HG03575 (cell line): Measurements from ENCODE around the gene ERC2.

Source experiments
- ATAC-seq: cut with Tn5 transposase; IDR thresholded peaks from one replicate; pipeline ENCODE4 v1.9.1; 2021; ENCODE audit not compliant: unreplicated experiment, insufficient number of reproducible peaks, low FRiP score; ENCODE audit errors: extremely low read depth

Gene ERC2

DNA sequence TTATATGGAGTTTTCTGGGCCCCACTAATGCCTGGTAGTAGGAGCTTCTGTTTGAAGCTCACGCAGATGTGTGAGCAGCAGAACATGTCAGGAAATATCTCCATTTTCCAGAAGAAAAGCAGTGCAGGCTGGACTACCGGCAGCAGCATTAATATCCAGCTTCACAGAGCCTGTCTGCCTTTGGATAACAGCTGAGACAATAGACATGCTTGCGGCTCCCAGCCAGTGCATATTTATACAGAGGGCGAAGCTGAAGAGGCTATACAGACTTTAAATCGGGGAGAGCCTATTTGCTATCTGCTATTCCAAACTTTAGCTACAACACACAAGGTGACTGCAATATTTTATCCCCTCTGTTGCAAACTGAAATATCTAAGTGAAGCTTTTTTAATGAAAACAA is 731.1 kb downstream of the ERC2 start:
- ATAC-seq: no peak

DNA sequence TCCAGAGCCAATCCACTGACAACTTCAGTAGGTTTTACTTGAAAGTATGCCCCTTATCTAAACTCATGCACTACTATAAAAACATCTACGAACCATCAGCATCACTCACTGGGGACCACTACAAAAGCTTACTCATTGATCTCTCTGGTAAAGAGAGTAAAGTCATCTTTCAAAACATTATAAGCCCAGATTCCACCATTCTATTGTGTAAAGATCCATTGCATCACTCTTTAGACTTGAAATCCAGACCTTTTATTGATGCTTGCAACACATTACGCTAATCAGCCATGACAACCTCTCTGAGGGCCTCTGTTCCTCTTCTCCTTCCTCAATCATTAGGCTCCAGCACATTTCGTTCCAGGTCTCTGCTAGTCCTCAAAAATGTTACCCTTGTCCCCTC is 732.3 kb downstream of the ERC2 start:
- no peak for ATAC-seq

DNA sequence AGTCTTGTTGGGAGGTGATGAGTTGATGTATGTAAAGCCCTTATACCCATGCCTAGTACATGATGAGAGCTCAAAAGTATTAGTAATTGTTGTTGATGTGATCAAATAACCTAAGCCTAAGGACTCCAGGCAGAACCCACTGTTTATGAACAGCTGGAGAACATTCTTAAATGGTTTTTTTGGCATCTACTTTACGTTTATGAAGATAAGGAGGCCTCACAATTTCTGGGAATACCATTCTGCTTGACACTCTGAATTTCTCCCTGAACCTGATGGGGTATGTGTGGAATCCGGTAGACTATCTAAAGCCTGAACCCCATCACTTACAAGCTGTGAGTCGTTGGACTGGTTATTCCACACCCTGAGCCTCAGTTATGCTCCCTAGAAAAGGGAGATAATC is 736.5 kb downstream of the ERC2 start:
- no peak for ATAC-seq

DNA sequence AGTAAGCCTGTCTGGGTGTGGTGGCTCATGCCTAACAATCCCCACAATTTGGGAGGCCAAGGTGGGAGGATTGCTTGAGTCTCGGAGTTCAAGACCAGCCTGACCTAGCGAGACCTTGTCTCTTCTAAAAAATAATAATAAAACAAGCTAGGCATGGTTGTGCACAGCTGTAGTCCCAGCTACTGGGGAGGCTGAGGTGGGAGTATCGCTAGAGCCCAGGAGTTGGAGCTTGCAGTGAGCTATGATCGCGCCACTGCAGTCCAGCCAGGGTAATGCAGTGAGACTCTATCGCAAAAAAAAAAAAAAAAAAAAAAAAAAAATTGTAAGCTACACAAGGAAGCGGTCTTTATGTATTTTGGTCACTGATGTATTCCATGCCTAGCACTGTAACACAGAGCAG is 738.7 kb downstream of the ERC2 start:
- ATAC-seq: no peak

DNA sequence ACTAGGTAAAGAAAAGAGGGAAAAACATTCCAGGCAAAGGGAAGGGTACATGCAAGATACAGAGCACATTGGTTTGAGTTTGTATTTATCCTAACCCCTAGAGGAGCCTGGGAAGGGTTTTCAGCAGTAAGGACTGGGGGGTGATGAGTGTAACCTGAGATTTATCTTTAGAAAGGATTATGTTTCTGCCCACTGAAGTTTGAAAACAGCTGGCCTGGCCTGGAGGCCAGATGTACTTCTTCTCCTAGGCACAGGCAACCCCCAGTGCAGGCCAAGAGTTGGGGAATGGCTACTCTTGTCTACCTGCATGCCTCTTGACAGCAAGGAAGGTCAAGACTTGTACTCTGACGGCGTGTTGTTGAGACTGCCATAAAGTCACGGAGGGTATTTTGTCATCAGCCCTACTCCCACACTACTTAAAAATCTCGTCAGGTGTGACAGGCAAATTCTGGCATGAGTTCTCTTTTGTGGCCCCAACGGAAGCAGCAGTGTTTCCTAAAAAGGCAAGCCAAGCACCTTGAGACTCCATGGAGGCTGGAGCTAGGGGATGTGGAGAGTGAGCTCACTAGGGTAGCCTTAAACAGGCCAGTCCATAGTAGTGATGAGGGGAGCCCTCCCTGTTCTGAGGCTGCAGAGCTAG is 739.7 kb downstream of the ERC2 start:
- ATAC-seq: no peak

DNA sequence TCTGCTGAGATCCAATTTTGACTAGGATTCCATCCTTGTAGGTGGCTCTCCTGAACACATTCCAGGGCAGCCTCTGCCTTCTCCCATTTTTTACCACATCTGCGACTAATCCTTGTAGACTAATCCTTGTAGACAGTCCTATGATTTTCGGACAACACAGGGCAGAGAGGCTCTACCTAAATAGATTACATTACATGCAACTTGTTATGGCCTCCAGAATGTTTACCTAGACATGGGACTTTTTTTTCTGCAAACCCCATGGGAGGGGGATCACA is 741.8 kb downstream of the ERC2 start:
- no peak for ATAC-seq

DNA sequence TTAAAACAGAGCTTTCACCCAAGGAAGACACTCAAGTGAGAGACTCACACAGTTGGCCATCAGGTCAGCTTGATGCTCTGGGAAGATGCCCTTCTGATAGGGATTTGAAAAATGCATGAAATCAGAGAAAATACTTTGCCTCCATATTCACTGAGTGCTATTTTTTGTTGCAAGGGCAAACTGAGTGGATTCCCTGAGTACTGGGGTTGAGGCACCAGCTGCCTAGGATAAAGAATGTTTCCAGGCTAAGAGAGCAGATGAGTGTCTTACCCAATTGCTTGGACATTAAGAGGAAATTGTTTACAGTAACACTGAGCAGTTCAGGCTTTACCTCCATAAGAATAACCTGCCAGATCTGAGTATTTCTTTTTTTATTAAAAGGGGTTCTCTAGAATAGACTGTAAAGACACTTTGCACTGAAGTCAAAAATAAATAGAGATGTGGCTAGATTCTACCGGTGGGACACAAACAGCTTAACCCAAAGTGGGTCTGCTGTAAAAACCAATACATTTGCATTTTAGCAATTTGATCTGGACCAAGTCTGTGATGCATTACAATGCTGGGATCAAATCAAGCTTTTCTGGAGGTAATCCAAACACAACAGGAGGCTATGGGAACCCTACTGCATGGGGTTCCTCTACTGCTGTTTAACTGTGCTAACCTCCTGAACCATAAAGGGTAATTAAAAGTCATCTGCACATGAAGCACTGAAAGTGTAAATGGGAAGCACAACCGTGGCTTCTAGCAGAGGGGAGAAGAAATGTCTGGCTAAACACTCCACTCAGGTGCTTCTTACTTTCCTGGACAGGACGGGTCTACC is 742.4 kb downstream of the ERC2 start:
- ATAC-seq: no peak

DNA sequence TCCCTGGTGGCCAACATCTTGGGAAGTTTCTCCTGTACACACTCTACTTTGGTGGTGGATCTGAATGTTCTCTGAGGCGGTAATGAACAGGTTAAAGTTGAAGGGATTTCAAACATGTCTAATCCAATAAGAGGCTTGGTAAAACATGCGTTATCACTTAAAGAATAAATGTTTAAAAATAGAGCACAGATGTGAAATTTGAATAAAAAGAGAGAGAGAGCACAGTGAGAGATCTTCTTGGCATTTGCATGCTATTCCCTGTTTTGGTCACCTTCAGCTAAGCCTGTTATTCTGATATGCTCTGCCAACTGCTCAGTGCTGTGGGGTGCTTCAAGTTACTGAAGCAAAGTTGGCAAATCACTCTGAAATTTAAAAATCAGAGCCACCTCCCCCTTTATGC is 743.4 kb downstream of the ERC2 start:
- ATAC-seq: no peak

DNA sequence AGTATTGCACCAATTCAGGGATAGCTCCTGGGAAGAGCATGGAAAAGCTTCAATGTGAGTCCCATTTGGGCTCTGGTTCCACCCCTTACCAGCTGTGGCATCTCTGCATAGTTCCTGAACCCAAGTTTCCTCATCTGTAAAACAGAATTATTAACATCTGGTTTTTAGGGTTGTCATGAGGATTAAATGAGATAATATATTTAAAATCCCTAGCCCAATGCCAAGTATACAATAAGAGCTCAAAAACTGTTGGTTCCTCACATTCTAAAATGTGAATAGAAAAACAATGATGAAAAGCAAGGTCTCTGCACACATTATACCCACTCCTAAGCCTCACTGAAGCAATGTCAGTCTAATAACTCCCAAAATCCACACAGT is 743.9 kb downstream of the ERC2 start:
- no peak for ATAC-seq

DNA sequence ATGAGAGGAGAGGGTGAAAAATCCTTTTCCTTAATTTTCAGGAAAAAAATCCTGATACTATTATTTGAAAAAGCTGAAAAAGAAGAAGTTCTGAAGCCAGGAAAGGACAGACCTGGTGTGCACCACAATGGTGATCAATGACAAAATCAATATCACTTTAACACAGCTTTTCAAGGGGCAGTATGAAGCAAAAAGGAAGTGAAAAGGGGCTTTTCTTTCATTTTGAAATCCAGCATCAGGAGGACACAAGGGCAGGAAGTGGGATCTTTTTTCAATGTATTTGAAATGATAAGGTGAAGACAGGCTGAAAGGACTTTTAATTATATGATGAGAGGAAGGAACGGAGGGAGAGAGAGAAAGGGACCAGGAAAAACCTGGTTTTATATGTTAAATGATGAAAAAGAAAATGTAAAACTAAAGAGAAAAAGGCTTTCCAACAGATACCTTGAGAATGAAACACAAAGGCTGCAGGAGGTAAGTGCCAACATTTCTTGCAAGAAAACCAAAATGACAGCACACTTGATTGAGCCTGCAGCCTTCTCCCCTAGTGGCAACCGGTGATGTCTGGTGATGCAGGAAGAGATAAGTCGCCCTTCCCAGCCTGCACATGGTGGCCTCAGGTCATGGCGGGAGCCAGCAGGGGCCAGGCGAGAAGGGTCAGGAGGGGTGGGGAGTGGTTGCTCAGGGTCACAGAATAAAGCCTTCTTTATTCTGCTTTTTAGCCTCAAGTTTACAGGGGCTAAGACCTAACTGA is 744.4 kb downstream of the ERC2 start:
- no peak for ATAC-seq

DNA sequence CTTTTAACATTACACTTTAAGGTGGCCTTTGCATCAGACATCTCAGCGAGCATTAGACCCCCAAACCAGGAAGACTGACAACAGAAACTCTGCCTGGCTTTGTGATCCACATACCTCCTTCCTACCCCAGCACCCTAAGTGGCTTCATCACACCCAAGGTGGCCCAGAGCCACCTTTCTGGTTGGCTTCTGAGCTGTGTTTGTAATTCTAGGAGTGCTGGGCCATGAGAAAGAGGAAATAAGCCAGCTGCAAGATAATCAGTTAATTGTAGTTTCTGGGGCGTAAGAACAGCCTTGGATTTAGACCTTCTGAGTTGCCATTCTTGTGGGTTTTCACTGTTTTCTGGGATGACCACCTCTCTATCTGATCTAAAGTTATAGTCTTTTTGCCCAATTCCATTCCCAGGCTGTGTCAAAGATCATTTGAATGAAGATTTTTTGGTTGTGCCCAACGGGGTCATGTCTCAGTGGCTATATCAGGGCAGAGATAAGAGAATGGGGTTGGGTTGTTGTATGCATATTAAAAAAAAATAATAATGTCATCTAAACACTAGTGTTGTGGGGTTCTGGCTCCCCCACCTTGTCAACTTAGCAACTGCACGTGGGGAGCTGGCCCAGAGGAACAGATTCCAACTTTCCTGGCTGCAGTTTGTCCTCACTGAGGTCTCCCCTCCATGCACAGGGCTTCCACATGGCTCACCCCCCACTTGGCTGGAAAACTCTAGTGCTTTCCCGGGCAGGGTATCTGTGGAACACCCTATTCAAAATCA is 746.4 kb downstream of the ERC2 start:
- no peak for ATAC-seq

DNA sequence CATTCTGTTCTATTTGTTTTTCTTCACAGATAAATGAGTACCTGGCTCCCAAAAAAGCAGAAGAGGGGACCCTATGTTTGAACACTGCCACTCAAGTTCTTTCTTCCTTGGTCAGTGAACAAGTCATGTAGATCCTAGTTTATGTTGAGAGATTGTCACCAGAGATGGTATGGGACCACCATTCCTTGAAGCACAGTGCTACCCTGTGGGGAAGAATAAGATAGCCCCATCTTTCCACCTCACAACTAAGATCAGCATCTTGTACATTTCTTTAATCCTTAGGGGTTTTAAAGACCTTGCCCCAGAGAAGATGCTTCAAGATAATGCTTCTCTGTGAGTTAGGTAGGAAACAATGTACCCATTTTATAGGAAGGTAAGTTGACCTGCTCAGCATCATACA is 747.7 kb downstream of the ERC2 start:
- ATAC-seq: no peak

DNA sequence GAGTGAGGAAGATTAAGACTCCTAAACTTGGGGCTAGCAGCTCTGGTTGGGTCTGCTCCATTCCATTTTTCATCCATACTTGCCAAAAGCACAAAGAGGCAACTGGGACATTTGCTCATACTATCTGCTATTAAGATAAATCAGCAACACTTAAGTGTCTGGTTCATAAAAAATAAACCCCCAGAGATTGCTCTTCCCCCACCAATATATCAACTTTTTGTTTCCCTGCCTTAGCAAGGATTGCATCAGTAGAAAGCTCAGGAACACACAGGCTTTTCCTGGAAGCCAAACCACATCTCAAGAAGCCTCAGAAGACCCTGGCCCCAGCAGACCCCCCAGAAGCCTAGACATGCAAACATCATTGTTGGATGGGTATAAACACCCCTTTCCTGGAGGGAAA is 748.8 kb downstream of the ERC2 start:
- no peak for ATAC-seq

DNA sequence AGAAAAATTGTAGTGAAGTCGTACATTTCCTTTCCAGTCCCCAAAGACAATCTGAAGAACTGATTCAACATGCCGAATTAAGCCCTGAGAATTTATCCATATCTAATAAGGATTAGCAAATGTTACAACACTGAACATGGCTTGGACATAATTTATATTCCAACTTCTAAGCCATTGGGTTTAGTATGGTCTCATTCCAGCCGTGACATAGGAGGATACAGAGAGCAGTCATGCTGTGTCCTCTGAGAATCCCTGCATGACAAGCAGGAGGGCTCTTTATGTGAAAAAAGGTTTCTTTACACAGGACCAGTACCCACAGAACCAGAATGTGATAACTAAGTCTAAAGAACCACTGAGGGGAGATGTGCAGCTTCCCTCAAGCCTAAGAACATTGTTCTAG is 749.3 kb downstream of the ERC2 start:
- ATAC-seq: no peak

DNA sequence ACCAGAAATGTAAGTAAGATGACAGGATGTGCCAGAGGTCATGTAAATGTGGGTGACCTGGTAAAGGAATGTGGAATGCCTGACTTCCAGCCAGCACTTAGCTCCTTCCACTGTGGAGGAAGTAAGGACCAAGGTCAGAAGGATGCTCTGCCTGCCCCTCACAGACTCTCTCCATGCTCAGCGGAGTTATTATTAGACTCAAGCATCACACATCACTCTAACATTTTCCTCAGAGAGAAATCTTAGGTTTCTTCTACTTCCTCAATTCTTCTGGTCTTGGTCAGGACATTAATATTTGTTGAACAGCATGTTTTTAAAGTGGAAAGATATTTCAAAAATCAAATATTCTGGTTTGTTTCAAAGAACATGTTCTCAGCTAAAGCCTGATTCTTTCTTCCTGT is 749.7 kb downstream of the ERC2 start:
- no peak for ATAC-seq

DNA sequence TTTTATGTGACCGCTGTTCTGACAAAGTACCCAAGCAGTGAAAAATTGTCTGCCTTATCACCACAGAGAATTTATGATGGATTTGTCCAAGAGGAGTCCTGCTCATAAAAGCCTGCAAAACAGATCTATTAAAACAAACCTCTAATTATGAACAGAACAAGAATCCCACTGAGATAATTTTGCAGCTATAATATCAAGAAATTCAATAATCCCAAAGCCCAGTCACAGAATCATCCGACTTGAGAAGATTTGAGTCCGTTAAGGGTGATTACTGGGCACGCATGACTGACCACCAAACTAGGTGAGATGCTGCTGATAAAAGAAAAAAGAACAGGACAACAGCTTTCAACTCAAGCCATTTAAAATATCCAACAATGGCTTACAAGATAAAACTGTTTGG is 750.2 kb downstream of the ERC2 start:
- no peak for ATAC-seq

DNA sequence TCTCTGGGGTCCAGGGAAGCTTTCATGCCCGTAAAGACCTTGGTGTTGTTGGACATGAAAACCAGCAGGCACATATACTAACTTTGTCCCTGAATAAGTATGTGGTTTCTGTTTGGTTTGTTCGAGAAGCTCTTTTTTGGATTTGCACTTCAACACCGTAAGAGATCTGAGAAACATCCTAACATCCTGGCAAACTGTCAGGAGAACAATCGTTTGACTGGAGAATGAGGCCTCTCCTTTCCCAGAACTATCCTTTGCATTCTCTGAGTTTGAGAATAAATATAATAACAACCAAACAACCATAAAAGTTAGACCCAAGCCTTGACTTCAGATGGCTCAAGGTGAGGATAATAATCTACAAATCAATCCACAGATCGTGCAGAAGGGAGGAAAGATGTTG is 750.8 kb downstream of the ERC2 start:
- ATAC-seq: no peak

DNA sequence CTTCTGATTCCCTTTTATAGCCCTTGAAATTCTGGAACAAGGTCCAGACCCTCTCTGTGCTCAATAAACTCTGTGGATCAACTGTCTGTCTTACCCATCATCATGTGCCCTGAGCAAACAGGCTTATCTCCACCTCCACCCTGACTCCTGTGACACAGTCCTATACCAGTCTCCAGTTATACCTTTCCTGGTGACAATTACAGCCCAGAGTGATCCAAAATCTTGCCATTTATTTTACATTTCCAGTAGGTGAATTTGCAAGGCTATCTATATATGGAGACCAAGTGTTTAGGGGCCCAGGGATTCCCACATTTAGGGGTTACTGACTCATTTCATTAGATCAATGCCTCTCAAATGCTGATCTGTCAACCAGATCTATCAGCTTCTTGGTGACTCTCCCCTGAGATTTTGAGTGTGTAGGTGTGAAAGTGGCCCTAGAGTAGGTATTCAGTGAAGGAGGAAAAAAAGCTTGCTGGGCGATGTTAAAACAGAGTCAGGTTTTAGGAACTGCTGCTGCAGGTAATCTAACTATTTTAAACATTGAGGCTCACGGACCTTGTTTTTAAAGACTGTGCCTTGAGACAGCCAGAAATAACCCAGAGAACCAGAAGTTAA is 751.5 kb downstream of the ERC2 start:
- ATAC-seq: no peak

DNA sequence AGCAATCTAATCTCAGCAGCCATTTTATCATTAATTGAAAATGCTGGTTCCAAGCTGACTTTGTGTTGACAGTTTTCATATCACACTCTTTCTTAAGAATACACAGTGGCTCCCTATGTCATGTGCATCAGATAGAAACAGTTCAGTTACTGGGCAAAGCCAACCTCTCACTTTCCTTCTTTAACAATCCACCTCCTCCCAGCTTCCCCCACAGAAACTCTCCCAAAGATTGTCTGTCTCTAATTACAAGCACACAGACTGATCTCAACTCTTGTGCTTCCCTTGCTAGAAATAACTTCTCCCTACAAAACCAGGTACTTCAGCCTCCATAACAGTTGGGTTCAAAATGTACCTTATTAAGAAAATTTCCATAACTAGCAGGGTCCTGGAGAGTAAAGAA is 752.2 kb downstream of the ERC2 start:
- ATAC-seq: no peak
